GM19452 (cell line): ENCODE results near the gene ATP8B1.
"Not testable (repeated sequence)": the region's sequence is repeated elsewhere in the genome, so short reads cannot be mapped to it uniquely, and the experiment has no call there.

ENCODE experiments used
- ATAC-seq: cut with Tn5 transposase; IDR thresholded peaks from one replicate; pipeline ENCODE4 v1.9.1; 2021; ENCODE audit not compliant: unreplicated experiment

Gene ATP8B1

GRCh38 chr18:57733861-57734260, 69.3 kb downstream of the ATP8B1 start:
- no peak for ATAC-seq

GRCh38 chr18:57730146-57730545, 73.0 kb downstream of the ATP8B1 start:
- ATAC-seq = no peak

- ATAC-seq = no peak
Measured at GRCh38 chr18:57728941-57729511, 74.1 kb downstream of the ATP8B1 start.

- no peak for ATAC-seq
Measured at GRCh38 chr18:57727952-57728807, 74.9 kb downstream of the ATP8B1 start.

DNA sequence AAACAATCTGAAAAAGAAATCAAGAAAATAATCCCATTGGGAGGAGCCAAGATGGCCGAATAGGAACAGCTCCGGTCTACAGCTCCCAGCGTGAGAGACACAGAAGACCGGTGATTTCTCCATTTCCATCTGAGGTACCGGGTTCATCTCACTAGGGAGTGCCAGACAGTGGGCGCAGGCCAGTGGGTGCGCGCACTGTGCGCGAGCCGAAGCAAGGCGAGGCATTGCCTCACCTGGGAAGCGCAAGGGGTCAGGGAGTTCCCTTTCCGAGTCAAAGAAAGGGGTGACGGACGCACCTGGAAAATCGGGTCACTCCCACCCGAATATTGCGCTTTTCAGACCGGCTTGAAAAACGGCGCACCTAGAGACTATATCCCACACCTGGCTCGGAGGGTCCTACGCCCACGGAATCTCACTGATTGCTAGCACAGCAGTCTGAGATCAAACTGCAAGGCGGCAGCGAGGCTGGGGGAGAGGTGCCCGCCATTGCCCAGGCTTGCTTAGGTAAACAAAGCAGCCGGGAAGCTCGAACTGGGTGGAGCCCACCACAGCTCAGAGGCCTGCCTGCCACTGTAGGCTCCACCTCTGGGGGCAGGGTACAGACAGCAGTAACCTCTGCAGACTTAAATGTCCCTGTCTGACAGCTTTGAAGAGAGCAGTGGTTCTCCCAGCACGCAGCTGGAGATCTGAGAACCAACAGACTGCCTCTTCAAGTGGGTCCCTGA, 83.7 kb downstream of the ATP8B1 start:
- ATAC-seq = not testable (repeated sequence)

GRCh38 chr18:57716549-57716948, 86.6 kb downstream of the ATP8B1 start:
- no peak for ATAC-seq

DNA sequence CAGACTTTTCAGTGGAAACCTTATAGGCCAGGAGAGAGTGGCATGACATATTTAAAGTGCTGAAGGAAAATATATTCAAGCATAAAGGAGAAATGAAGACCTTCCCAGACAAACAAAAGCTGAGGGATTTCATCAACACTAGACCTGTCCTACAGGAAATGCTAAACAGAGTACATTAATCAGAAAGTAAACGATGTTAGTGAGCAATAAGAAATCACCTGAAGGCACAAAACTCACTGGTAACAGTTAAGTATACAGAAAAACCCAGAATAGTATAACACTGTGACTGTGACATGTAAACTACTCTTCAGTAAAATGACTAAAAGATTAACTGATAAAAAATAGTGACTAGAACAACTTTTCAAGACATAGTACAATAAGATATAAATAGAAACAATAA, 87.4 kb downstream of the ATP8B1 start:
- ATAC-seq = no peak

- ATAC-seq = no peak
Measured at GRCh38 chr18:57715073-57715472, 88.0 kb downstream of the ATP8B1 start.

DNA sequence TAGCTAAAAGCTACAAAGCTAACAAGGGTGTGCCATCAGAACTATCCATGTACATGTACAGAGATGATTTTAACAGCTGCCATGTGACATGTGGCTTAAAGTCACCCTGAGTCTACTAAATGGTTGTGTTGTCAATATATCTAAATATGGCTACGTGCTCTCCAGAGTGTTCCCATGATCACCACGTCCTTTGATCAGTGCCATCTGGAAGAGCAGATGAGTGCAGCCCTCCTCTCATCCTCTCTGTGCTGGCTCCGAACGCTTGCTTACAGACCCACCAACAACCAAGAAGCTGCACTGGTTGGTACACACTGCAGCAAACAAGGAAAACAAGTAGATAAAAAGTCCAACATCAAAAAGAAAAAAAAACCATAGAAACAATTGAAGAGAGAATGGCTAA, 92.9 kb downstream of the ATP8B1 start:
- ATAC-seq = no peak

DNA sequence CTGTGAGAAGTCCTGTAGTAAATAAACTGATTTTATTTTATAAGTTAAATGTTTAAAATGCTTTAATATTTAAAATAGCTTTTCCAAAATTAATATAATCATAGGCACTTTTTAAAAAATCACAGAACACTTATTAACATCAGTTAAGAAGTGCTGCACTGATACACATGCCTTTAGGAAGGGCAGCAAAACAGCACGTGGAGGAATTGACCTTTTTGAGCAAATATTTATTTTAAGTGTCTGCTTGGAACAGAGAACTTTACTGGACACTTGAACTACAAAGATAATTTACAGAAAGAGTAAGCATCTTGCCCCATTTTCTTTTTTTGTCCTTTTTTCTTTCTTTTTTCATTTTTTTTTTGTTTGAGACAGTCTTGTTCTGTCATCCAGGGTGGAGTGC, 93.8 kb downstream of the ATP8B1 start:
- ATAC-seq = no peak

DNA sequence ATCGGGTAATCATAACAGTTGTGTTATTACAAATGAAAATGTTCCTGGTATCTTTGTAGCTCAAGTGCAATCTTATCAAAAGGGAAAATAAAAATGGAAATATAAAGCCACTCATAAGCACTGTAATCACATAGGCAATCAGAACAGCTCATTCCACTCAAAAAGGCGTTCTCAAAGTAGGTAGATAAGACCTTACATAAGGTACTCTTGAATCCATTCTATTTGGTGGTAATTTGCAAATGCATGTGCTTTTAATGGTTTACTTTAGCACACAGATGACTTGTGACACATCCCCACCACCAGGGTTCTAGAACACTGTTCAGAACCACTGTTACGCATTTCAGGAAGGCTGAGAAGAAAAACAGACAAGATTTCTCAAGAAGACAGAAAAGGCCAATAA, 94.8 kb downstream of the ATP8B1 start:
- no peak for ATAC-seq

DNA sequence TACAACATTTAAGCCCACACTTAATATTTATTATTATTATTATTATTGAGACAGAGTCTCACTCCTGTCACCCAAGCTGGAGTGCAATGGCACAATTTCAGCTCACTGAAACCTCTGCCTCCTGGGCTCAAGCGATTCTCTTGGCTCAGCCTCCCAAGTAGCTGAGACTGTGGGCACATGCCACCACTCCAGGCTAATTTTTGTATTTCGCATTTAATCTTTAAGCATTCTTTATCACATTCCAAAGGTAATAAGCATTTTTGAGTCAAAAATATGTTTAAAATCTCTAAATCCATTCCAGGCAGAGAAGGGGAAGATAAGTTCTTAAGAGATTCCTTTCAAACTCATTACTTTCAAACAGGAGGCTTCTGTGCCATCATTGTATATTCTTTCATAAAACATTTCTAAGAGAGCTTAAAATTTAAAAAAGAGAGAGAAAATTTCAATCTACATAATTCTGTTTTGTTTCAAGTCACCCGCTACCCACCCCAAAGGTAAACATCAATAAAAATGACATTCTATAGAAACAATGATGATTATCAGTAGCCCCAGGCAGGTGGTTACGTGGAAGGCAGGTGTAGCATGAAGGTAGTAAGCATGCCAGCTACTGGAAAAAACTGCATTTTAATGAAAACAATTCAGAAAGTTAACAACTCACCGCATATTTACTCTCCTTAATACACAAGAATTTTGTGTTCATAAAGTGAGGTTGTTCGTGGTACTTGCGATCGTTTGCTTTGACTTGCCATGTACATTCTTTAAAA, 97.1 kb downstream of the ATP8B1 start:
- ATAC-seq = no peak

GRCh38 chr18:57705011-57705410, 98.1 kb downstream of the ATP8B1 start:
- ATAC-seq = no peak

- ATAC-seq = no peak
Measured at GRCh38 chr18:57698571-57699276, 104.4 kb downstream of the ATP8B1 start.

DNA sequence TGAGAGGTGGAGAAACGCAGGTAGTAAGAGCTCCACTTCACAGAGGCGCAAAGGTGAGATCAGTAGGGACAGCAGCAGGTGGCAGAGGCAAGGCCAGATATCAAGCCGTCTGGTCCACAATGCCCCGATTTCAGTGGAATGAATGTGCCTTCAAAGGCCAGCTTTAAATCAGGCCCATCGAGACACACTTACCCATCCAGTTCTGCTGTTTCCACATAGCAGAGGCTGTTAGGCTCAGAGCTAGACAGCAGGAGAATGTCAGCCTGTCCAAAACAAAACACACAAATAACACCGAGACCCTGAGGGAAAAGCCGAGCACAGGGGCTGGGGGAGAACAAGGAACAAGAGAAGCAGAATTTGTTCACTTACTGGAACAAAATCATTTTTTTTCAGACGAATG, 105.7 kb downstream of the ATP8B1 start:
- ATAC-seq = no peak

- ATAC-seq = no peak
Measured at GRCh38 chr18:57696271-57696670, 106.8 kb downstream of the ATP8B1 start.

GRCh38 chr18:57691363-57691762, 111.8 kb downstream of the ATP8B1 start:
- no peak for ATAC-seq

DNA sequence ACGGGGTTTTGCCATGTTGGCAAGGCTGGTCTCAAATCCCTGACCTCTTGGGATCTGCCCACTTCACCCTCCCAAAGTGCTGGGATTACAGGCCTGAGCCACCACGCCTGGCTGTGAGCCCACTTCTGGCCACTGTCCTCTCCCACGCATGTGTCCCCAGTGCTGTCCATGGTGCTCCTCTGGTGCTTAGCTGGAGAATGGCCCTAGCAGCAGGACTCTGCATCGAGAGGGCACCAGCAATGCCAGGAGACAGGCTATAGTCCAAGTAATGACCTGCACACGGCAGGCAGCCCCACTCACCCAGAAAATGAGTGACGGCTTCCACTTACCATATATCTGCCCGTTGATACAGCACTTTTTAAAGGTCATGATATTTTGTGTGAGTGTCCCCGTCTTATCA, 115.1 kb downstream of the ATP8B1 start:
- no peak for ATAC-seq

DNA sequence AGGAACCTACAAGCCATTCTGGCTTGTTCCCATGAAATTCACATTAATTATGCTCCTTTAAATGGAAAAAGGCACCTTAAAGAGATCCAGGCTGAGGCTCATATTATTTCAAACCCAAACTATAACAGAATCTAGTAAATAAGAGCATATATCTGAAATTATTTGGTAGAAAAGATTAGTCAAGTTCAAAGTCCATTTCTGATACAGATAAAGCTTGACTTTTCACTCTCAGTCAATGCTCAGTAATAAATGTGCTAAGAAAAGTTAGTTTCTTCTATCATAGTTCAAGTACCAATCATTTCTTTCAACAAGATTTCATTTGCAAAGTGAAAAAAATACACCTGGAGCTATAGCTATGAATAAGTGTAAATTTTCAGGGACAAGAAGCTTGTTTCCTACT, 119.6 kb downstream of the ATP8B1 start:
- no peak for ATAC-seq
